Left ventricle myocardium superior (tissue), 1 donor: ENCODE results near the gene SPTLC2. TPM values are rescaled to one million over a fixed set of nuclear protein-coding genes. Genes with fewer than 3 reads are reported as not detected.
"Not testable (repeated sequence)": the region's sequence is repeated elsewhere in the genome, so short reads cannot be mapped to it uniquely, and the experiment has no call there.

Source experiments
- ATAC-seq: fragments of 200-7000 bp; cut with Tn5 transposase; one replicate; pipeline ENCODE4 v1.9.1; 2020; ENCODE audit warnings: mild to moderate bottlenecking, moderate library complexity
- DNase-seq: peaks from one replicate; pipeline ENCODE4 v3.0.0-alpha.2; 2020
- intact Hi-C: fragments of 100-400 bp; cut with micrococcal nuclease; formaldehyde crosslinking; loops from one replicate; pipeline ENCODE4 v1.11.0; 2022
- long read RNA-seq: library from polyadenylated mRNA; unstranded; transcript quantifications from one replicate; pipeline ENCODE4 v2.0.0, GENCODE V29; 2021
- total RNA-seq: library from RNA; stranded (reverse); fragmentation: NEBNext Ultra II Directional; extraction: Animal tissue kit (Norgen Biotek cat#: 25700); gene quantifications from one replicate; pipeline ENCODE4 v1.2.1, GENCODE V29; 2021
- donor health status: DM: no; HTN: yes; CAD: no; lungs with severe emphysema.

SPTLC2 gene, protein sequence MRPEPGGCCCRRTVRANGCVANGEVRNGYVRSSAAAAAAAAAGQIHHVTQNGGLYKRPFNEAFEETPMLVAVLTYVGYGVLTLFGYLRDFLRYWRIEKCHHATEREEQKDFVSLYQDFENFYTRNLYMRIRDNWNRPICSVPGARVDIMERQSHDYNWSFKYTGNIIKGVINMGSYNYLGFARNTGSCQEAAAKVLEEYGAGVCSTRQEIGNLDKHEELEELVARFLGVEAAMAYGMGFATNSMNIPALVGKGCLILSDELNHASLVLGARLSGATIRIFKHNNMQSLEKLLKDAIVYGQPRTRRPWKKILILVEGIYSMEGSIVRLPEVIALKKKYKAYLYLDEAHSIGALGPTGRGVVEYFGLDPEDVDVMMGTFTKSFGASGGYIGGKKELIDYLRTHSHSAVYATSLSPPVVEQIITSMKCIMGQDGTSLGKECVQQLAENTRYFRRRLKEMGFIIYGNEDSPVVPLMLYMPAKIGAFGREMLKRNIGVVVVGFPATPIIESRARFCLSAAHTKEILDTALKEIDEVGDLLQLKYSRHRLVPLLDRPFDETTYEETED
- total RNA-seq, result 10.9 TPM
- long read RNA-seq, full-length matches to known transcripts, result 9 of 11 reads
- long read RNA-seq, partial matches to known transcripts, result 0 of 11 reads
- long read RNA-seq, other reads (novel, unspliced or antisense), result 2 of 11 reads

DNA sequence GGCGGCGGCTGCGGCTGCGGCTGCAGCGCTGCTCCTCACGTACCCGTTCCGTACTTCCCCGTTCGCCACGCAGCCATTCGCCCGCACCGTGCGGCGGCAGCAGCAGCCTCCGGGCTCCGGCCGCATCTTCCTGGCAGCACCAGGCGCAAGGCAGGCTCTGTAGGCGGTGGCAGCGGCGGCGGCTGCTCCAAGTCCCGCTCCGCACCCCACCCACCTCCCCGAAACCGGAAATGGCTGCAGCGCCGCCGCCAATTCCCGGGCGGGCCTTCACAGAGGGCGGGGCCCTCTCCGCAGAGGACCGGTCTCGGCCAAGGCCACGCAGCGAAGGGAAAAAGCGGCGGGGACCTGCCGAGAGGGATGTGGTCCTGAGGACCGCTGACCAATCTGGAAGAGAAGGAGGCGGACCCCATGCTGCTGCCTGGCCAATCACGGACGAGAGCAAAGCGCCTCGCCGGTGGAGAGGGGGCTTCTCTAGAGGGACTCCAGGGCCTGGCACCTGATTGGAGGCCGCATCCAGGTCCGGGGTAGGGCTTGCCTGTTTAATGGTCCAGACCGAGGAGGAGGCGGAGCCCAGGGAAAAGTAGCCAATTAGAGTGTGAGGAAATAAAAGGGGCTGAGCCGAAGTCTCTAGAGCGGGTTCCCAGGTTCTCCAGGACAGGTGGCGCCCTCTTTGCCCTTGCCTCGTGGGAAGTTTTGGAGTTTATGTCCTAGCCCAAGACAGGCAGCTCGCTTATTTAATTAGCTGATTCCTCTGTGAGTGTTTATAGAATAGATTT, at the start of gene SPTLC2:
TSS of gene SPTLC2 (minus strand) at position 184 of the 776 bp plus-strand sequence. CDS start at position 126, 58 bp downstream.
- DNase-seq (peak; percentile 98), ATAC-seq (peak; percentile 98)
- intact Hi-C loops, result no loop called here

DNA sequence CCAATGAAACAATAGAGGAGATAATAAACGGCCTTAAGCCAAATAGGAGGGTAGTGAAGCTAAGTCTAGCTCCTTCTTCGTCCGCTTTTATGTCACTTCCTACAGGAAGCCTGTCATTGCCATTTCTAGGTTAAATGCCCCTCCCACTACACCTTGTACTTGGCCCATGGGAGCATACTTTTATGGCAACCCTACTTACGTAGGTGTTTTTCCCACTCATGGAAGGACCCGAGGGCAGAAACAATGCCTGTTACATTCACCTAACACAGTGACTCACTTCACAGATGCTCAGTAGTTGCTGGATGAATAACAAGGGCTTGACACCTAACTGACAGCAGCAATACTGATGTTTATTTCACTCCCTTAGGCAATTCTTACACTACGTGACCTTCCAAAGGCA, 46.9 kb upstream of the SPTLC2 start:
- intact Hi-C loops, result no loop called here
- ATAC-seq (peak; percentile 64), DNase-seq (no peak)

DNA sequence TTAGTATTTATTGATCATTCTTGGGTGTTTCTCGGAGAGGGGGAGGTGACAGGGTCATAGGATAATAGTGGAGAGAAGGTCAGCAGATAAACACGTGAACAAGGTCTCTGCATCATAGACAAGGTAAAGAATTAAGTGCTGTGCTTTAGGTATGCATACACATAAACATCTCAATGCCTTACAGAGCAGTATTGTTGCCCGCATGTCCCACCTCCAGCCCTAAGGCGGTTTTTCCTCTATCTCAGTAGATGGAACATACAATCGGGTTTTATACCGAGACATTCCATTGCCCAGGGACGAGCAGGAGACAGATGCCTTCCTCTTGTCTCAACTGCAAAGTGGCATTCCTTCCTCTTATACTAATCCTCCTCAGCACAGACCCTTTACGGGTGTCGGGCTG, 45.1 kb upstream of the SPTLC2 start:
- ATAC-seq, DNase-seq, intact Hi-C loops: not testable (repeated sequence)

DNA sequence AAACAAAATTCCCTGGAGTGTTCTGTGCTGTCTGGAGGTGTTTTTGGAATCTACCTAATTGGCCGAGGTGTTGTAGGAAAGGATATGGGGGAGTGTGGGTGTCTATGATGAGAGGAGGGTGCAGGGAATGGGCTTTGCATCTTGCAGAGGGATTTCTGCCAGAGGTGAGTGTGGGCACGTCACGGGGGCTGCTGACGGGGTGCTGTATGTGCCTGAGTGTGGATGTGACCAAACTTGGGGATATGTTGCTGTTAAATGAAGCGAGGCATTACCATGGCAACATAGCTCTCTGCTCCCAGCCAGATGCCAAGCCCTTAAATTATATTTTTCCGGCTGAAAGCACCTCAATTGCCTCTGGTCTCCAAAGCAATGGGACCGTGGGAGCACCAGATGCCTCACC, 44.3 kb upstream of the SPTLC2 start:
- intact Hi-C loops, result no loop called here
- no peak for ATAC-seq
- no peak for DNase-seq

DNA sequence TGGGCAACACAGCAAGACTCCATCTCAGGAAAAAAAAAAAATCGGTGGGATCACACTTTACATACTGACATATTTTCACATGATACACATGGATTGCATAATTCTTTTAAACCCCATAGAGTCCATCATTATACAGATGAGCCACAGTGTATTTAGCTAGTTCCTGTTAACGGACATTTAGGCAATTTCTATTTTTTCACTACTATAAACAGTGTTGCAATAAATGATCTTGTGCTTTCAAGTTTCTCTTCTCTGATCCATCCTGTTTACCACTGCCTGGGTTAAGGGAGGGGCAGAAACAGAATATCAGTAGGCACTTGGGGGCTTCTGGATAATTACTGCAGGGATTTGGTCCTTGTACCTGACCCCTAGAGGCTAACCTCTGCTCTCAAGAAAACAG, 43.4 kb upstream of the SPTLC2 start:
- ATAC-seq, result peak; percentile 15
- intact Hi-C loops, result no loop called here

DNA sequence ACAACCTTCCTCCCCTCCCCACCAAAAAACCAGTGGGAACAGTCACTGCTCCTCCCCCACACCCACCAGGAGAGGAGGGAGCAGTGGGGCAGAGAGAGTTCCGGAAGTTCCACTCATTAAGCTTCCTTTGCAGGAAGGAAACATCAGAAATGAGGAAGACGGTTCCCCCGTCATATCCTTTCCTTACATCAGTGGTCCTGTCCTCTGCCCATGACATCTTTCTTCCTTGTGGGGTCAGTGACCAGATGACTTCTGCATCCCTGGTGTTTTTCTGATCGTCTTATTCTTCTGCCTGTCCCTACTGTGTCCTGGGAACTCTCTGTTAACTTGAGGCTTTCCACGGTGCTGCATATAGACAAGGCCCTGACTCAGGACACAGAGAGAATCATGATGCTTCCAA, 40.8 kb upstream of the SPTLC2 start:
- ATAC-seq (no peak), DNase-seq (no peak)
- intact Hi-C loops, result no loop called here

More for the DNA sequence above, 43.4 kb upstream of the SPTLC2 start:
- DNase-seq, result no peak

DNA sequence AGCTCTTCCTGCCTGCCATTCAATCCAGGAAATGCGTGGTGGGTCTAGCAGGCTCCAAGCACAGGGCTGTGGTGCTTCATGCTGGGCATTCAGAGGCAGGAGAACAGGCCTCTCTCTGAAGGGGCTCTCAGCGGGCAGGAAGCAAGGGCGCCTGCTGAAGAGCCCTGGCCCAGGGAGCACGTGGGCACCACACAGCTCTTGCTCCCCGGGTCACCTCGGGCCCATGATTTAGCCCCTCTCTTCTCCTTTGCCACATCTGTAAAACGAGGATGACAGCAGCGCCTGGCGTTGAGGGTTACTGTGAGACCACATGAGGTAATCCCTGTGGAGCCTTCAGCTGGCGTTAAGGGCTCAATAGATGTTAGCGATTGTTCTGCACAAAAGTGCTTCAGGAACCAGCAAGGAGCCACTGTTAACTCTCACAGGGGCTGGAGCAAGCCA, 37.6 kb upstream of the SPTLC2 start:
- intact Hi-C loops, result no loop called here
- DNase-seq (no peak), ATAC-seq (no peak)

DNA sequence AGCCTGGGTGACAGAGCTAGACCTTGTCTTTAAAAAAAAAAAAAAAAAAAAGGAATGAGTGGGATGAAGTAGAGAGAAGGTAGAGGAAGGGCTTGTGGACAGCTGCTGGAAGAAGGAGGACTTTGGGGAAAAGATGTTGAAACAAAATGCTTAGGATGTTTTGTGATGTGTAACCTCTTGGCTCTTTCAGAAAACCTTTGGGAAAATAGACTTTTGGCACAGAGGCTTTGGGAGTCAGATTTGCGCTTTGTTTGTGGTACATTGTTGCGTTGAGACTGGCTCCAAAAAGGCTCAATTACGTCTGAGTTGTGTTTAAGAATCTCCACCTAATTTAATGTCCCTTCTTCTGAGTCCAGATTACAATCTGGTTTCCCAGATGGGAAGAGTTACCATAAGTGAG, 32.9 kb upstream of the SPTLC2 start:
- DNase-seq (no peak), ATAC-seq (no peak)
- intact Hi-C loops, result no loop called here

DNA sequence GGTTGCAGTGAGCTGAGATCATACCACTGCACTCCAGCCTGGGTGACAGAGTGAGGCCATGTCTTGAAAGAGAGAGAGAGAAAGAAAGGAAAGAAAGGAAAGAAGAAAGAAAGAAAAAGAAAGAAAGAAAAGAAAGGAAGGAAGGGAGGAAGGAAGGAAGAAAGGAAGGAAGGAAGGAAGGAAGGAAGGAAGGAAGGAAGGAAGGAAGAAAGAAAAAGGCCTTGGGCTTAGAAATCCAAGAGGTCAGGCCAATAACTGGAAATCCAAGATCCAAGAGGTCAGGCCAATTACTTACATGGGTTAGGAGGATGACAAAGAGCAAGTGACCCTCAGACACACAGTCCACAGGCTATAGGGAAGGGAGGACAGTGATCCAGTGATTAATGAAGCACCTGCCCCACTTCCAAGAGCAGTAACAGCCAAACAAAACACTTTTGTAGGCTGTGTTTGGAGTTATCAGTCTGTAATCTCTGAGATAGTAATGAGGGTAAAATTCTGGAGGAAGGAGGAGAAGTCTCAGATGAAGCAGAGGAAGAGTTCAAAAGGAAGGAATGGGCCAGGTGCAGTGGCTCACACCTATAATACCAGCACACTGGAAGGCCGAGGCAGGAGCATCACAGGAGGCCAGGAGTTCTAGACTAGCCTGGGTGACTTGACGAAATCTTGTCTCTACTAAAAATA, 32.2 kb upstream of the SPTLC2 start:
- intact Hi-C loops, result no loop called here
- DNase-seq (no peak), ATAC-seq (no peak)

DNA sequence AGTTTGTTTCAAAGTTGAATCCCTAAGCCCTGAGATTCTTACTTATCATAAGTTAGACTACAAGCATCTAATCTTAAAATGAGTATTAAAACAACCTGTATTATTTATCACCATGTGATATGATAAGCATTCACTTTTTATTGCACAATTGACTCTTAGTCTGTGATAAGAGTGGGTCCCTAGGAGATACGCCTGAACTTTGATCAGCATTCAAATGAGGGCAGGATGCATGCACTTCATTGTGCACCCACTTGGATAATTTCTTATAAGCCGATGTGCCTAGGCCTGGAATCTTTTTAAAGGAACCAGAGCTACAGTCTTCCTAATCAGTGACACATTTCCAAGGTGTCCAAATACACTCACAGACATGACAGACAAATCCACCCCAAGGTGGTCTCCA, 31.4 kb upstream of the SPTLC2 start:
- intact Hi-C loops, result no loop called here
- ATAC-seq (no peak), DNase-seq (no peak)

DNA sequence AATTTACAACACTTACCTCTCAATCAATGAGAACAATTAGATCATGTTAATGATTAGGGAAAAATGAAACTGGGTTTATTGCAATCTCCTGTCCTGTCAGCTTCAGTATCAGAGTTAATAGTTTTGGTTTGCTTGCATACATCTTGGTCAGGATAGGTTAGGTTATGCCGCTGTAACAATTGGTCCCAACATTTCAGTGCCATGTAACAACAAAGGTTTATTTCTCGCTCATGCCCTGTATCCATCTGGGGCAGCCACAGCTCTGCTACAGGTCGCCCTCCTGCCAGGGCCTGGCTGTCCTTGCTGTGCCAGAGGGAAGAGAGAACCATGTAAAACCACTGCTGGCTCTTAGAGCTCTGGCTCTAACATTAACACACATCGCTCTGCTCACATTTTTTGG, 30.5 kb upstream of the SPTLC2 start:
- ATAC-seq (no peak), DNase-seq (no peak)
- intact Hi-C loops, result no loop called here

DNA sequence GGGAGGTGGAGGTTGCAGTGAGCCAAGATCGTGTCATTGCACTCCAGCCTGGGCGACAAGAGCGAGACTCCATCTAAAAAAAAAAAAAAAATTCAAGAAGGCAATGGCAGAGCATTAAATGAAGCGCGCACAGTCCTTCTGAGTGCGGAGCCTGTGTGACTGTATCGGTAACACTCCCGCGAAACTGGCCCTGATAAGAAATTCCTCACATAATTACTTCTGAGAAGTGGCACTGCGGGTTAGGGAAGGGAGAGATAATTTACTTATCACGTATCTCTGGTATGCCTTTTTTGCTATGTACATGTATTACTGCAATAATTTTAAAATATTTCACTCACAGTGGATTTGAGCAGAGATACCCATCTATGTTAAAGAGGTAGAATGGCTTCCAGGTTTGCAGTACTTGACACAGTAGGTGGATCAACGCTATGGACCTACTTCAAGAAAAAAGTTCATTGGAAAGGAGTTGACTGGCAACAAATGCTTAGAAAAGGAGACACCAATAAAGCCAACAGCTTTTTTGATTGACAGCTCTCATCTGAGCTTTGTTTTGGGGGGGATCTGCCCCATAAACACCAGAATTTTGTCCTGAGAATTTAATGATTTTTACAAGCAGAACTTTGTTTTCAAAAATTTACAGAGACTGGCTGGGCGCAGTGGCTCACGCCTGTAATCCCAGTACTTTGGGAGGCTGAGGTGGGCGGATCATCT, 29.2 kb upstream of the SPTLC2 start:
- intact Hi-C loops, result no loop called here
- ATAC-seq (no peak), DNase-seq (no peak)

DNA sequence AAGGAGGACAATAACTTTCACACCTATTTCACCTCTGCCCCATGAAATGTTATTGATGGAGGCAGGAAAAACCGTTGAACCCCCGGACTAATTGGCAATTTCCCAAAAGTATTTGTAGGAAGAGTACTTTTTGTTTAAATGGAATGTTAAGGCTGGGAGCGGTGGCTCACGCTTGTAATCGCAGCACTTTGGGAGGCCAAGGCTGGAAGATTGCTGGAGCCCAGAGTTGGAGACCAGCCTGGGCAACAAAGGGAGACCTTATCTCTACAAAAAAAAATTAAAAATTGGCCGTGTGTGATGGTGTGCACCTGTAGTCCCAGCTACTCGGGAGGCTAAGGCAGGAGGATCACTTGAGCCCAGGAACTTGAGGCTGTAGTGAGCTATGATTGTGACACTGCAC, 26.0 kb upstream of the SPTLC2 start:
- DNase-seq, result no peak
- intact Hi-C loops, result no loop called here
- ATAC-seq, result no peak

DNA sequence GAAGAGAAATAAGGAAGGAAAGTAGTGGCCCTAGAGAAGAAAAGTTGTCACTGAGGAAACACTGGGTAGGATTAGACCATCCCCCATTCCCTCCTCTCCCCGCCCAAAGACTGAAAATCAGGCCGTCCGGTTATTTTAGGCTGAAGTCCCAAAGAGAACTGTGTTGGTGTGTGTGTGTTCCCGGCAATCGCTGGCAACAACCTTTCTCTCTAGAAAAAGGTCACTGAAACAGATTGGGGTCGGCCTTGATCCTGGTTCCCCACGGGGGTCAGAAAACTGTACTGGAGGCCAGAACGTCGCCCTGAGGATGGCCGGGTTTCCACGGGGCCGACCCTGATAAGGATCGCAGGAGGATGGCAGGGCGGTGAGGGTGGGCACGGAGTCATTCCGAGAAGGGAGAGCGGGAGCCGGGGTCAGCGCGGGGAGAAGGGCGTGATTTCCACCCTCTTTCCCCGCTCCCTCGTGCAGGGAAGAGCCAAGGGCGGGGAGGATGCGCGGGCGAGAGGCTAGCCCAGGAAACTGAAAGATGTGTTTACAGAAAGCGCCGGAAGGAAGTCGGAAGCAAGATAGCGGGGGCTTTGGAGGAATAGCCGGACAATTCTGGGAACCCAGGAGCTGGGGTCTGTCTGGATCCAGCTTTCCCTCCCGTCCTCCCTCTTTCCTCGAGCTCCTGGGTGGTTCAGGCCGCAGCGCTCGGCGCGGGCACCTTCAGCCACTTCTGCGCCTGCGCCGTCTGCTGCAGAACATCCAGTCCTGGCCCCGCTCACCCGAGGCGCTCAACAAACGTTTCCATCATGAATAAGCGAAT, 25.3 kb upstream of the SPTLC2 start:
- peak; percentile 92 for ATAC-seq
- DNase-seq, result peak; percentile 91
- intact Hi-C loops, result no loop called here

DNA sequence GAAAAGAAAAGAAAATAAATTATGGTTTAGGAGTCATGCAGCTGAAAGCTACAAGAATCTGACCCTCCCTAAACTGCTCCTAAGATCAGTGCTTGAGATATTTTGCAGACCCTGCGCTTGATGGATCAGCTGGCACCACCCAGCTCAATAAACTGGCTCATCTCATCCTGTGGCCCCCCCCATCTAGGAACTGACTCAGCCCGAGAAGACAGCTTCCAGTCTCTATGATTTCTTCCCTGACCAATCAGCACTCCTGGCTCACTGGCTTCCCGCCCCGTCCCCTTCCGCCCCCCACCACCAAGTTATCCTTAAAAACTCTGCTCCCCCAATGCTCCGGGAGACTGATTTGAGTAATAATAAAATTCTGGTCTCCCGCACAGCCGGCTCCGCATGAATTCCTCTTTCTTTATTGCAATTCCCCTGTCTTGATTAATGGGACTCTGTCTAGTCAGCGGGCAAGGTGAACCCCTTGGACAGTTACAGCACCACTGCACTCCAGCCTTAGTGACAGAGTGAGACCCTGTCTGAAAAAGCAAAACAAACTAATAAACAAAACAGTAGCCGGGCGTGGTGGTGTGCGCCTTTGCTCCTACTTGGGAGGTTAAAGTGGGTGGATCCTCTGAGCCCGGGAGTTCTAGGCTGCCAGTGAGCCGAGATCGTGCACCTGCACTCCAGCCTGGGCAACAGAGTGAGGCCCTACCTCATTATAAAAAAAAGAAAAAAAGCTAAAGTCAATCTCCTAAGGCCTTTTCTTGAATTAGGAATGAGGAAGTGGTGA, 24.5 kb upstream of the SPTLC2 start:
- DNase-seq (no peak), ATAC-seq (peak; percentile 10)
- intact Hi-C loops, result no loop called here

DNA sequence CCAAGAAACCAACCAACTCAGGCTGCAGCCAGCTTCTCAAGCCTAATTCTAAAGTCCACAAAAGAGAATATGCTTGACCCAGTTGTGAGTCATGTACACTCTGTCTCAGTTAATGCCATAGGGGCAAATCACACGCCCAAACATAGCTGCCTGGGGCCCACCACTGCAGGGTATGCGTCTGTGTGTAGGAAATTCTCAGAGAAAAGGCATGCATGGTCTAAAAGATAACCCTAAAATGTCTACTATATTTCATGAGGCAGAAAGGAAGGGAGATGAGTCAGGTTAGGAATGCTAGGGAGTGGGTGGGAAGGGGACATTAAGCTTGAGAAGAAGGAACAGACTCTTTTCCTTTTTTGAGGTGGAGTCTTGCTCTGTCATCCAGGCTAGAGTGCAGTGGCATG, 22.3 kb upstream of the SPTLC2 start:
- DNase-seq, result no peak
- ATAC-seq, result no peak
- intact Hi-C loops, result no loop called here

DNA sequence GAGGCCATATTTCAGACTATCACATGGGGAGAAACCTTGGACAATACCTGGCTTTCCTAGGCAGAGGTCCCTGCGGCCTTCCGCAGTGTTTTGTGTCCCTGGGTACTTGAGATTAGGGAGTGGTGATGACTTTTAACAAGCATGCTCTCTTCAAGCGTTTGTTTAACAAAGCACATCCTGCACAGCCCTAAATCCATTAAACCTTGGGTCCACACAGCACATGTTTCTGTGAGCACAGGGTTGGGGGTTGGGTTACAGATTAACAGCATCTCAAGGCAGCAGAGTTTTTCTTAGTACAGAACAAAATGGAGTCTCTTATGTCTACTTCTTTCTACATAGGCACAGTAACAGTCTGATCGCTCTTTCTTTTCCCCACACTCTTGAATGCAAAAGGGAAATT, 19.4 kb upstream of the SPTLC2 start:
- DNase-seq, intact Hi-C loops, ATAC-seq: not testable (repeated sequence)
